ENCODE results near the gene RIPOR3. TPM values are rescaled to one million over a fixed set of nuclear protein-coding genes. Genes with fewer than 3 reads are reported as not detected.
A peak's percentile ranks its signal among the peaks of the same experiment; 100 is the strongest.

The RIPOR3 gene
- total RNA-seq, 2 donors from 2014 or later: 2.3 to 6.9 TPM

DNA sequence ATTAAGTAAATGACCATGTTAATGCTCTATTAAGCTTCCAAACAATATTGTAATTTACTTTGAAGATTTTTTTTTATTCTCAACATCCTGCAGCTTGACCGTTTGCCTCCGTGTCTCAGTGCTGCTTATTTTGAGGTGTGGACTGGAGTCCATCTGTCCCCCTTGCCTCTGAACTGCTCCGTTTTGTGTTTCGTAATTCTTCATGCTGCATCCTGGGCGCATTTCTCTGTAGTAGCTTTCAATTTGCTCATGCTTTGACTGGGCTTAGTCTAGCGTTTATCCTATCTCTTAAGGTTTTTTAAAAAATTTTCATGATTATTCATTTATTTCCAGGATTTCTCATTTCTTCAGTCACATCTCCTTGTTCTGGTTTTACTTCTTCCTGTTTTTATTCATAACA, 143.4 kb downstream of the RIPOR3 start:
- TF ChIP-seq, protein P1, sequence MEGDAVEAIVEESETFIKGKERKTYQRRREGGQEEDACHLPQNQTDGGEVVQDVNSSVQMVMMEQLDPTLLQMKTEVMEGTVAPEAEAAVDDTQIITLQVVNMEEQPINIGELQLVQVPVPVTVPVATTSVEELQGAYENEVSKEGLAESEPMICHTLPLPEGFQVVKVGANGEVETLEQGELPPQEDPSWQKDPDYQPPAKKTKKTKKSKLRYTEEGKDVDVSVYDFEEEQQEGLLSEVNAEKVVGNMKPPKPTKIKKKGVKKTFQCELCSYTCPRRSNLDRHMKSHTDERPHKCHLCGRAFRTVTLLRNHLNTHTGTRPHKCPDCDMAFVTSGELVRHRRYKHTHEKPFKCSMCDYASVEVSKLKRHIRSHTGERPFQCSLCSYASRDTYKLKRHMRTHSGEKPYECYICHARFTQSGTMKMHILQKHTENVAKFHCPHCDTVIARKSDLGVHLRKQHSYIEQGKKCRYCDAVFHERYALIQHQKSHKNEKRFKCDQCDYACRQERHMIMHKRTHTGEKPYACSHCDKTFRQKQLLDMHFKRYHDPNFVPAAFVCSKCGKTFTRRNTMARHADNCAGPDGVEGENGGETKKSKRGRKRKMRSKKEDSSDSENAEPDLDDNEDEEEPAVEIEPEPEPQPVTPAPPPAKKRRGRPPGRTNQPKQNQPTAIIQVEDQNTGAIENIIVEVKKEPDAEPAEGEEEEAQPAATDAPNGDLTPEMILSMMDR (IDR thresholded peaks at IDR 0.05): no peak
- TF ChIP-seq POLR2A (IDR thresholded peaks at IDR 0.05): no peak
- DNase-seq (no peak), ATAC-seq (no peak)
- Histone ChIP-seq H3K27ac (no peak overlapping the region), H3K9me3 (no peaks in the 10 kb centered on the region), H3K36me3 (replicated peaks in 1 of 2; ENCODE audit: insufficient read depth in 1 of 2, low read depth in 2 of 2) (no peaks in the 10 kb centered on the region), H3K27me3 (no peaks in the 10 kb centered on the region), H3K4me1 (peaks cover 15% of the 10 kb centered on the region), H3K4me3 (no peak overlapping the region)
- intact Hi-C loops (cut with DNase I): no loop called here
- 86 to 88% methylated on average over 6 of the region's 6 CpGs for WGBS, 2 donors

DNA sequence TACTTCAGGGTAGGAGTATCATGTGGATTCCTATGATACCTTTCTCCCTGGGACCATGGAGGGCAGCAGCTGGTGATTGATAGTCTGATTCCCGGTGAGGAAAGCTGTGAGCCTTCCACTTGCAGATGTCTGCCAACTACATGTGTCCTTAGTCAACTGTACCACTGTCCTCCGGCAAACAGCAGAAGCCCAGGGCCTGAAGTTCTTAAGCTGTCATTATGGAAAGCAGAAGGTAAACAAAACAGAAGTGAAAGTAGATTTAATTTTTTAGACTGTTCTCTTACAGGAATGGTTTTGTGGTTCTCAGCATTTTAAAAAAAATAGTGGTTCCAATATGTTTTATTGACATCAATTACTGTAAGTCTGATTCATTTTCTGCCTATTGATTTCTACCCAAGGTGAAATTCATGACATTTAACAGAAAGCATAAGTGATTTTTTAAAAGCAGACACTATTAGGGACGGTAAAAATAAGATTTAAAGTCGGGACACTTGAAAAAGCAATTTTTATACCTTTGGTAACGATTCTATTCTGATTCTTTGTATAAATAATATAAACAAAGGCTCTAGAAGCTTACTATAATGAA, 144.5 kb downstream of the RIPOR3 start:
- ATAC-seq (no peak), DNase-seq (peak in 1 of 4 donors; percentile 37)
- no peak overlapping the region for H3K27ac ChIP-seq
- no peak overlapping the region for H3K4me3 ChIP-seq
- peaks cover 15% of the 10 kb centered on the region for H3K4me1 ChIP-seq
- no peaks in the 10 kb centered on the region for H3K9me3 ChIP-seq
- intact Hi-C loops (cut with DNase I): no loop called here
- H3K27me3 ChIP-seq: no peaks in the 10 kb centered on the region
- WGBS, 2 donors: 60 to 63% methylated on average over 5 of the region's 5 CpGs
- TF ChIP-seq, protein P1 (IDR thresholded peaks at IDR 0.05): no peak
- no peak for TF ChIP-seq POLR2A (IDR thresholded peaks at IDR 0.05)
- no peaks in the 10 kb centered on the region for H3K36me3 ChIP-seq (replicated peaks in 1 of 2; ENCODE audit: insufficient read depth in 1 of 2, low read depth in 2 of 2)

DNA sequence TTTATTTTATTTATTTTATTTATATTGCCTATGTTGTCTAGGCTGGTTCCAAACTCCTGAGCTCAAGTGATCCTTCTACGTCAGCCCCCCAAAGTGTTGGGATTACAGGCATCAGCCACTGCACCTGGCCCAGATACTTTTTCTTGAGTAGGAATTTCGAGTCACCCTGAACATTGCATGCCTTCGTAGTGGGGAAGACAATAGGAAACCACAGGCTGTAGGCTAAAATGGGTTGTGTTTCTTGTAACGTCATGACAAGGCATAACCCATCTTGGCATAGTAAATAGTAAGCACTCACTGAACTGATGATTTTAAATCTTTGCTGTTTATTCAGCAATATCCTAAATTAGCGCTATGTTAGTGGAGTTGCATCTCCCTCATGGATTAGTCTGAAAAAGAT, 146.2 kb downstream of the RIPOR3 start:
- TF ChIP-seq POLR2A (IDR thresholded peaks at IDR 0.05): no peak
- TF ChIP-seq, protein P1 (IDR thresholded peaks at IDR 0.05): no peak
- 88 to 89% methylated on average over 5 of the region's 5 CpGs for whole genome bisulfite sequencing, 2 donors
- ATAC-seq (no peak), DNase-seq (no peak)
- Histone ChIP-seq H3K4me1 (peaks cover 15% of the 10 kb centered on the region), H3K27me3 (no peaks in the 10 kb centered on the region), H3K9me3 (no peaks in the 10 kb centered on the region), H3K36me3 (replicated peaks in 1 of 2; ENCODE audit: insufficient read depth in 1 of 2, low read depth in 2 of 2) (no peaks in the 10 kb centered on the region), H3K27ac (no peak overlapping the region), H3K4me3 (no peak overlapping the region)
- intact Hi-C loops (cut with DNase I): no loop called here

DNA sequence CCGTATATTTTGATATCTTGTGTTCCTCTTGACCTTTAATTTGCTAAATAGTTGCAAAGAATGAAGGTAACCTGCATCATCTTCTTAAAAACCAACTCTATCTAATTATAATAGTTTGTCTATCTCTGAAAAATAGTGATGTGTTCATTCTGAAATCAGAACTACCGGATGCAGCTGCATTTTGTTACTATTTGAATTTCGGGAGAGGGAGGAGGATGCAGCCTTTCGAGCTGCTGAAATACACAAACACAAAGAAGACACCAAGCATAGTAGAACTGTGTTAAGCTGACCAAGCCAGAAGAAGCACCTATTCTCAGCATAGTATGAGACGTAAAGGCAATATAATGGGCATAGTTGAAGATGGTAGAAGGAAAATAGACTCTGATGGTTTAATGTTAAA, 148.0 kb downstream of the RIPOR3 start:
- no peaks in the 10 kb centered on the region for H3K36me3 ChIP-seq (replicated peaks in 1 of 2; ENCODE audit: insufficient read depth in 1 of 2, low read depth in 2 of 2)
- no peak overlapping the region for H3K27ac ChIP-seq
- intact Hi-C loops (cut with DNase I): no loop called here
- TF ChIP-seq POLR2A (IDR thresholded peaks at IDR 0.05): no peak
- TF ChIP-seq, protein P1 (IDR thresholded peaks at IDR 0.05): no peak
- DNase-seq (no peak), ATAC-seq (no peak)
- no peaks in the 10 kb centered on the region for H3K9me3 ChIP-seq
- 83 to 86% methylated on average over 5 of the region's 5 CpGs for WGBS, 2 donors
- no peaks in the 10 kb centered on the region for H3K27me3 ChIP-seq
- H3K4me1 ChIP-seq: peaks cover 15% of the 10 kb centered on the region
- H3K4me3 ChIP-seq: no peak overlapping the region

DNA sequence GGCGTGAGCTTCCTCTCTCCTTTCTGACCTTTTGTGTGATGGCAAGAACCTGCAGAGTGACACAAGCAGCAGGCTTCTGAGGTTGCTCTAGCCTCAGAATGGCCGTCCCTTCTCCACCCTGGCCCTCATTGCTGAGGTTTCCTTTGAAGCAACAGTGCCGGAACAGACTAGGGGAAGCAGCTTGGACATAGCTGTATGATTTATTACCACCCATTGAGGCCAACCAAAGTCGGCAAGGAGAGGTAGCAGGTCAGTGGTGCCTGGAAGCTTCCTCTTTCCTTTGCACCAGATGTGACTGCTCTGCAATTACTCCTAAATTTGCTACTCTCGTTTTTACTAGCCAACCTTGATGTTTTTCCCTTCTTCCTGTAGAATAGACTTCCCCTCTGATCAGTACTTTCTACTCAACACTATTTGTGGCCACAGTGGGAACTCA, 149.7 kb downstream of the RIPOR3 start:
- Histone ChIP-seq H3K27me3 (no peaks in the 10 kb centered on the region), H3K4me3 (no peak overlapping the region), H3K4me1 (peaks cover 20% of the 10 kb centered on the region), H3K27ac (no peak overlapping the region), H3K9me3 (no peaks in the 10 kb centered on the region), H3K36me3 (replicated peaks in 1 of 2; ENCODE audit: insufficient read depth in 1 of 2, low read depth in 2 of 2) (no peaks in the 10 kb centered on the region)
- TF ChIP-seq POLR2A (IDR thresholded peaks at IDR 0.05): no peak
- ATAC-seq (no peak), DNase-seq (no peak)
- intact Hi-C loops (cut with DNase I): no loop called here
- 71 to 76% methylated on average over 5 of the region's 5 CpGs for WGBS, 2 donors
